Adrenal gland (tissue), 12 donors: ENCODE results near the gene MAML2. TPM values are rescaled to one million over a fixed set of nuclear protein-coding genes. Genes with fewer than 3 reads are reported as not detected.

Source experiments
- DNase-seq, 7 donors: peaks; one replicate each; pipeline ENCODE4 v3.0.0-alpha.2; 2019 to 2020
- H3K27ac ChIP-seq, 5 donors: fragments of 200-600 bp; sonication (generic) in 4 of 5; 1 replicate in 3 of 5; 2 replicates in 2 of 5; pipeline versions ENCODE4 v1.5.1 to v1.8.0; 2016 to 2020; ENCODE audit warnings: mild to moderate bottlenecking in 1 of 5
- H3K27me3 ChIP-seq: fragments of 200-600 bp; 2 replicates; pipeline ENCODE4 v1.8.0; 2021
- H3K36me3 ChIP-seq, 2 donors: fragments of 200-600 bp; replicated peaks in 1 of 2; 1 replicate in 1 of 2; 2 replicates in 1 of 2; pipeline versions ENCODE4 v1.5.1 to v1.8.0; 2018 to 2022
- H3K4me1 ChIP-seq, 2 donors: fragments of 200-600 bp; replicated peaks in 1 of 2; 1 replicate in 1 of 2; 2 replicates in 1 of 2; pipeline versions ENCODE4 v1.5.1 to v1.8.0; 2018 to 2021
- H3K4me3 ChIP-seq, 4 donors: fragments of 200-600 bp; sonication (generic) in 3 of 4; one replicate each; pipeline ENCODE4 v1.5.1; 2016 to 2018
- H3K9me3 ChIP-seq, 3 donors: fragments of 200-600 bp; sonication (generic) in 1 of 3; replicated peaks in 1 of 3; 1 replicate in 2 of 3; 2 replicates in 1 of 3; pipeline versions ENCODE4 v1.5.1 to v1.8.0; 2016 to 2021
- POLR2A ChIP-seq, 2 donors: fragments of 450-650 bp; IDR thresholded peaks; one replicate each; pipeline ENCODE4 v1.6.1; 2017; ENCODE audit warnings: antibody characterized with exemption in 2 of 2, mild to moderate bottlenecking in 2 of 2, moderate library complexity in 1 of 2
- WGBS, 4 donors: extraction: QIAGEN DNeasy Blood & Tissue Kit in 2 of 4; methylation state at CpG; one replicate each; pipeline versions ENCODE4 v1.1.5 to v1.1.7; 2013 to 2017; 5-methylcytosine and 5-hydroxymethylcytosine counted together
- intact Hi-C, 2 donors: fragments of 100-400 bp; cut with DNase I; formaldehyde crosslinking; loops; one replicate each; pipeline versions ENCODE4 v1.14.1 to v1.15.0; 2022 to 2023
- polyA plus RNA-seq, 3 donors: library from polyadenylated mRNA; stranded (reverse); fragments of 200-250 nt in 2 of 3; fragments of 350-450 nt in 1 of 3; fragmentation: Illumina TruSeq in 1 of 3; extraction: RNeasy Lipid Tissue Mini Kit (QIAGEN cat#74804) in 1 of 3; gene quantifications; one replicate each; pipeline ENCODE4 v1.2.3, GENCODE V29; 2013 to 2014
- total RNA-seq, 9 donors: library from RNA; depleted of rRNA in 4 of 9; stranded (reverse); fragments of >200 nt in 4 of 9; fragments of 120-200 nt in 1 of 9; fragmentation: NEBNext Ultra II Directional in 1 of 9; extraction: Animal tissue kit (Norgen Biotek cat#: 25700) in 1 of 9; gene quantifications; one replicate each; pipeline versions ENCODE4 v1.1.0 to v1.2.4, GENCODE V29; 2013 to 2023
- TF ChIP-seq, protein P1 (sequence below), 6 experiments: fragments of 450-650 bp in 4 of 6; fragments of 200-600 bp in 2 of 6; sonication (generic) in 1 of 6; IDR thresholded peaks; 1 replicate in 5 of 6; 2 replicates in 1 of 6; pipeline versions ENCODE4 v1.5.1 to v1.8.0; 2016 to 2021; ENCODE audit warnings: antibody characterized with exemption in 6 of 6, mild to moderate bottlenecking in 2 of 6, moderate library complexity in 1 of 6
- donor health status: healthy with polysubstance abuse.
- donor health status: Bipolar disorder and iron deficiency.
- donor health status: DM: yes; HTN: yes; CAD: no.
- donor health status: DM: no; HTN: no; CAD: no.
- donor health status: DM: no; HTN: no; CAD: no.
- donor health status: DM: yes; HTN: yes; CAD: no.

The MAML2 gene
- total and polyA plus RNA-seq, 12 donors = 1.4 to 19.4 (median 7.6) TPM

DNA sequence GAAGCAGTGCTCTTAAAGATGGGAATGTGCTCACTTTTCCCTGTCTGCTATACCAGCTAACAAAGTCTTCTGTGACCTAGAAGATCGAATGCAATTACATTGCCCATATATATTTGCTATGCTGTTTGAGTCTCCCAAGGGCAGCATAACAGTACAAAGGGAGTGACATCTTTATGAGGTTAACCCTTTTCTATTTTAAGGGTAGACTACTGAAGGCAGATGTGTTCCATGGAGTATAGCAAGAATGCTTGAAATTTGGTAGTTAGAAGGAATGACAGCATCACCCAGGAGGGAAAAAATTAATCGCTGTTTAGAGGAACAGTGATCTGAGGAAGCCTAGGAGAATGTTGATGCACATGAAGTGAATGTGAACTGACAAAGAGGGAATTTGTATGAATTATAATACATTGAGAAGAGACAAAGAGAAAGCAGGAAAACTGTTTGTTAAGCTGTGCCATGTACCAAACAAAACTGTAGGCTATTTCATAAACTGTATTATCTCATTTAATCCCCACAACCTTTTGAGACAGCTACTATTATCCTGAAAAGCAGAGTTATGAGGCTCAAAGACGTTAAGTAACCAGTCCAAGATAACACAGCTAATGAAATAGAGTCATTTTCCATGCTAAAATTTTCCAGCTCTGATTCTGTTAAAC lies 13.0 kb downstream of the MAML2 start:
- intact Hi-C loops = no loop called here
- no peak overlapping the region for H3K27ac ChIP-seq
- WGBS, 4 donors = 89 to 93% (median 89%) methylated on average over 3 of the region's 3 CpGs
- H3K9me3 ChIP-seq = no peaks in the 10 kb centered on the region
- no peak for DNase-seq
- H3K27me3 ChIP-seq = no peaks in the 10 kb centered on the region
- TF ChIP-seq POLR2A (IDR thresholded peaks at IDR 0.05) = no peak
- TF ChIP-seq, protein P1, sequence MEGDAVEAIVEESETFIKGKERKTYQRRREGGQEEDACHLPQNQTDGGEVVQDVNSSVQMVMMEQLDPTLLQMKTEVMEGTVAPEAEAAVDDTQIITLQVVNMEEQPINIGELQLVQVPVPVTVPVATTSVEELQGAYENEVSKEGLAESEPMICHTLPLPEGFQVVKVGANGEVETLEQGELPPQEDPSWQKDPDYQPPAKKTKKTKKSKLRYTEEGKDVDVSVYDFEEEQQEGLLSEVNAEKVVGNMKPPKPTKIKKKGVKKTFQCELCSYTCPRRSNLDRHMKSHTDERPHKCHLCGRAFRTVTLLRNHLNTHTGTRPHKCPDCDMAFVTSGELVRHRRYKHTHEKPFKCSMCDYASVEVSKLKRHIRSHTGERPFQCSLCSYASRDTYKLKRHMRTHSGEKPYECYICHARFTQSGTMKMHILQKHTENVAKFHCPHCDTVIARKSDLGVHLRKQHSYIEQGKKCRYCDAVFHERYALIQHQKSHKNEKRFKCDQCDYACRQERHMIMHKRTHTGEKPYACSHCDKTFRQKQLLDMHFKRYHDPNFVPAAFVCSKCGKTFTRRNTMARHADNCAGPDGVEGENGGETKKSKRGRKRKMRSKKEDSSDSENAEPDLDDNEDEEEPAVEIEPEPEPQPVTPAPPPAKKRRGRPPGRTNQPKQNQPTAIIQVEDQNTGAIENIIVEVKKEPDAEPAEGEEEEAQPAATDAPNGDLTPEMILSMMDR (IDR thresholded peaks at IDR 0.05) = no peak
- H3K4me3 ChIP-seq = no peak overlapping the region
- peaks cover 7 to 36% of the 10 kb centered on the region in 2 donors for H3K4me1 ChIP-seq
- no peaks in the 10 kb centered on the region for H3K36me3 ChIP-seq

DNA sequence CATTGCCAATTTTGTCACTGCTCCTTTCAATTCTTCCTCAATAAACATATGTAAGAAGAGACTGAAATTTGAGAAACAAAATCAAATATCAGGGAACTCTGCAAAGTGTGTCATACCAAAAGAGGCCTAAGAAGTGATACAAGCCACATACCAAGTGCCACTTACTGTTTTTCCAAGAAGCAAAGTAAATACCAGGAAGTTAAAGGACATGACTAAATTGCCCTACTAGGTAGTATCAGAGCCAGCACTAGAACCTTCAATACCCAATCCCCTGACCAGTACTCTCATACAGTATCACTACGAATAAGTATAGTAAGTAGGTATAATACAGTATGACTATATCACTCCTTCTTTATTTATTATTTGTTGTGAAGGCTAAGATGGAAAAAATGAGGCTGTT lies 13.6 kb downstream of the MAML2 start:
- TF ChIP-seq POLR2A (IDR thresholded peaks at IDR 0.05) = no peak
- TF ChIP-seq, protein P1 (IDR thresholded peaks at IDR 0.05) = no peak
- Histone ChIP-seq H3K27me3 (no peaks in the 10 kb centered on the region), H3K4me3 (no peak overlapping the region), H3K36me3 (no peaks in the 10 kb centered on the region), H3K27ac (no peak overlapping the region), H3K9me3 (no peaks in the 10 kb centered on the region), H3K4me1 (peaks cover 7 to 36% of the 10 kb centered on the region in 2 donors)
- intact Hi-C loops = no loop called here
- DNase-seq = no peak
- WGBS, 4 donors = 92 to 100% (median 95%) methylated on average over 1 of the region's 1 CpG

DNA sequence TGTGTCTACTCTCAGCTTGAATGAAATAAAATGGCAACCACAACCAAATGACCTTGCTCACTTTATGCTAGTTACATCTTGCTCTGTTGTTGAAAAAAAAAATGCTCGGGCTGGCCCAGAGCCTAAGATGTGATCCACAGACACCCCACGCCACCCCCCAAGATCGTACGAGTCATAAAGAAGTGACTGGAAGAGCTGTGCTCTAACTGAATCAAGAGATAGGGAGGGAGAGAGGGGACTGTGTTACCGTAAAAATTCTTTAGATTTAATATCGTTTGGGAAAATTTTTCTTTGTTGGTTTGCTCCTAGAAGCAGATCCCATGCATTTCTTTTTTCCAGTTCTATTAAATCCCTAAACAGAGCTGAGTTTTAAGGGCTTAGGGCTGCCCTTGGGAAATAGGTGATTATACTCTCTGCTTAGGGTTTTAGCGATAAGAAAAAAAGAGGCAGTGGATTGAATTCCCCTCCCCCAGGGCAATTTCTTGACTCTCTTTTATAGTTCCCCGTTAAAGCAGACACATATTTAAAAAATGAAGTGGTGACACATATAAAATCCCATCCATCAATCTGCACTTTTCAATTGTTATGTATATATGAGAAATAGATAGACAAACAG lies 14.5 kb downstream of the MAML2 start:
- H3K27me3 ChIP-seq = no peaks in the 10 kb centered on the region
- no peaks in the 10 kb centered on the region for H3K36me3 ChIP-seq
- intact Hi-C loops = no loop called here
- no peak overlapping the region for H3K4me3 ChIP-seq
- no peaks in the 10 kb centered on the region for H3K9me3 ChIP-seq
- DNase-seq = peak in 1 of 7 donors; percentile 47
- TF ChIP-seq POLR2A (IDR thresholded peaks at IDR 0.05) = no peak
- TF ChIP-seq, protein P1 (IDR thresholded peaks at IDR 0.05) = no peak
- no peak overlapping the region for H3K27ac ChIP-seq
- H3K4me1 ChIP-seq = peaks cover 7 to 33% of the 10 kb centered on the region in 2 donors
- 49 to 64% (median 56%) methylated on average over 8 of the region's 8 CpGs for WGBS, 4 donors

DNA sequence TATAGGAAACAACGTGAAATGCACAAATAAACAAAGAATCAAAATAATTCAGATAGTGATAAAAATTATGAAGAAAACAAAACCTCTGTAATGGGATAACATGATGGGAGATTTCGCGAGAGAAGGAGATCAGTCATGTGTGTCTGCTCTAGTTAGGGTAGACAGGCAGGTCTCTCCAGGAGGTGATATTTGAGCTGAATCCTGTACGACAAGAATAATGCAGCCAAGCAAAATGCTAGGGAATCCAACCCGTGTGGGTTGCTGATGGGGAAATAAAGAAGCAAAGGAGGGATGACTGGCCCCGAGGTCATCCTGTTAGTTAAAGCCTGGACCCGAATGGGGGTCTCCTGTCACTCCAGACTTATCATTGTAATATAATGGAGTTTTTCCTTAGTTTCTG lies 16.0 kb downstream of the MAML2 start:
- Histone ChIP-seq H3K27me3 (no peaks in the 10 kb centered on the region), H3K4me1 (peaks cover under 1 to 18% of the 10 kb centered on the region in 2 donors), H3K36me3 (no peaks in the 10 kb centered on the region), H3K9me3 (no peaks in the 10 kb centered on the region), H3K27ac (no peak overlapping the region), H3K4me3 (no peak overlapping the region)
- DNase-seq = no peak
- 90 to 92% (median 92%) methylated on average over 7 of the region's 7 CpGs for WGBS, 4 donors
- intact Hi-C loops = no loop called here
- TF ChIP-seq POLR2A (IDR thresholded peaks at IDR 0.05) = no peak
- TF ChIP-seq, protein P1 (IDR thresholded peaks at IDR 0.05) = no peak
